SJSA1 (cell line): Measurements from ENCODE around the gene ILRUN. TPM values are rescaled to one million over a fixed set of nuclear protein-coding genes. Genes with fewer than 3 reads are reported as not detected.
"Not testable (repeated sequence)": the region's sequence is repeated elsewhere in the genome, so short reads cannot be mapped to it uniquely, and the experiment has no call there.

ENCODE experiments used
- DNase-seq, 2 experiments: peaks; one replicate each; pipeline ENCODE4 v3.0.0-alpha.2; 2015 to 2020; ENCODE audit warnings: low spot score in 2 of 2, low read depth in 1 of 2
- H3K27ac ChIP-seq: fragments of 250-450 bp; sonication (Bioruptor Pico); 2 replicates; pipeline ENCODE4 v1.5.1; 2020; ENCODE audit warnings: mild to moderate bottlenecking, moderate library complexity
- H3K27me3 ChIP-seq: fragments of 250-450 bp; sonication (Bioruptor Pico); replicated peaks from 2 replicates; pipeline ENCODE4 v1.5.1; 2020; ENCODE audit warnings: mild to moderate bottlenecking, moderate library complexity
- H3K36me3 ChIP-seq: fragments of 250-450 bp; sonication (Bioruptor Pico); 2 replicates; pipeline ENCODE4 v1.5.1; 2020; ENCODE audit warnings: mild to moderate bottlenecking
- H3K4me1 ChIP-seq: fragments of 250-450 bp; sonication (Bioruptor Pico); replicated peaks from 2 replicates; pipeline ENCODE4 v1.6.1; 2021; ENCODE audit warnings: mild to moderate bottlenecking
- H3K4me3 ChIP-seq: fragments of 250-450 bp; sonication (Bioruptor Pico); 2 replicates; pipeline ENCODE4 v1.5.1; 2020; ENCODE audit warnings: mild to moderate bottlenecking
- H3K9me3 ChIP-seq: fragments of 250-450 bp; sonication (Bioruptor Pico); replicated peaks from 2 replicates; pipeline ENCODE4 v1.5.1; 2020; ENCODE audit warnings: mild to moderate bottlenecking
- total RNA-seq: library from RNA; depleted of rRNA; stranded (reverse); fragments of >200 nt; shearing (Covaris generic); gene quantifications from 2 replicates; pipeline ENCODE4 v1.2.3, GENCODE V29; 2014; rRNA removed

ILRUN gene
- 28.7 and 47.8 TPM in 2 replicates for total RNA-seq

- Histone ChIP-seq H3K36me3 (peaks cover 11% of the 10 kb centered on the region), H3K9me3 (no peaks in the 10 kb centered on the region), H3K4me3 (peak within 1 kb of the TSS; percentile 93), H3K4me1 (peaks cover 8% of the 10 kb centered on the region), H3K27me3 (no peaks in the 10 kb centered on the region), H3K27ac (peak within 1 kb of the TSS; percentile 66)
- DNase-seq = peak; percentile 96
These were observed at the start of gene ILRUN for GRCh38 chr6:34696739-34697543. Gene ILRUN (minus strand): TSS chr6:34696767. CDS start chr6:34696603, 164 bp downstream.

GRCh38 chr6:34745277-34746103 lies 48.9 kb upstream of the ILRUN start:
- H3K27me3 ChIP-seq = no peaks in the 10 kb centered on the region
- no peak for DNase-seq
- no peak overlapping the region for H3K27ac ChIP-seq
- peaks cover 6% of the 10 kb centered on the region for H3K4me1 ChIP-seq
- H3K36me3 ChIP-seq = no peaks in the 10 kb centered on the region
- H3K4me3 ChIP-seq = no peak overlapping the region
- H3K9me3 ChIP-seq = no peaks in the 10 kb centered on the region

GRCh38 chr6:34744294-34744647 lies 47.7 kb upstream of the ILRUN start:
- not testable (repeated sequence) for H3K9me3 ChIP-seq, DNase-seq, H3K27me3 ChIP-seq, H3K36me3 ChIP-seq, H3K27ac ChIP-seq, H3K4me1 ChIP-seq, H3K4me3 ChIP-seq

GRCh38 chr6:34743625-34744293 lies 47.2 kb upstream of the ILRUN start:
- Histone ChIP-seq H3K4me1 (peaks cover 6% of the 10 kb centered on the region), H3K27ac (no peak overlapping the region), H3K4me3 (no peak overlapping the region), H3K9me3 (no peaks in the 10 kb centered on the region), H3K27me3 (no peaks in the 10 kb centered on the region), H3K36me3 (no peaks in the 10 kb centered on the region)
- DNase-seq = no peak

- no peak for DNase-seq
- Histone ChIP-seq H3K27me3 (no peaks in the 10 kb centered on the region), H3K4me3 (no peak overlapping the region), H3K9me3 (no peaks in the 10 kb centered on the region), H3K4me1 (peaks cover 6% of the 10 kb centered on the region), H3K36me3 (no peaks in the 10 kb centered on the region), H3K27ac (no peak overlapping the region)
These were observed 45.5 kb upstream of the ILRUN start for GRCh38 chr6:34742094-34742493.

DNA sequence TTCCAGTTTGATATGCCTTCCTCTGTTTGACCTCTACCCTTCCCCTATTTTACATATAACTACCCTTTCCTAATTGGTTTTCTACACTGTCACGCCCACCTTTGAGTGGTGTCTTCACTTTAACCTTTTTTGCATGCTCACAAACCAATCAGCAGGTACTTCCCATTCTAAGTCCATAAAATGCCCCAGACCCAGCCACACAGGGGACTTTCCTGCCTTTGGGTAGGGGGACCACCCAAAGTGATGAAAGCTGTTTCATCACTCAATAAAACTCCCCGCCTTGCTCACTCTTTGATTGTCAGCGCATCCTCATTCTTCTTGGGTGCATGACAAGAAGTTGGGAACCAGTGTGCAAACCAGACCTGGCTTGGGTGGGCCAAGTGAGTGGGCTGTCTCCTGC lies 40.3 kb upstream of the ILRUN start:
- Histone ChIP-seq H3K4me1 (no peaks in the 10 kb centered on the region), H3K27ac (no peak overlapping the region), H3K4me3 (no peak overlapping the region), H3K36me3 (no peaks in the 10 kb centered on the region), H3K9me3 (no peaks in the 10 kb centered on the region), H3K27me3 (no peaks in the 10 kb centered on the region)
- DNase-seq = no peak

- Histone ChIP-seq H3K9me3 (no peaks in the 10 kb centered on the region), H3K36me3 (no peaks in the 10 kb centered on the region), H3K4me3 (no peak overlapping the region), H3K27me3 (no peaks in the 10 kb centered on the region), H3K4me1 (no peaks in the 10 kb centered on the region), H3K27ac (no peak overlapping the region)
- DNase-seq = no peak
These were observed 35.0 kb upstream of the ILRUN start for GRCh38 chr6:34731393-34732060.

DNA sequence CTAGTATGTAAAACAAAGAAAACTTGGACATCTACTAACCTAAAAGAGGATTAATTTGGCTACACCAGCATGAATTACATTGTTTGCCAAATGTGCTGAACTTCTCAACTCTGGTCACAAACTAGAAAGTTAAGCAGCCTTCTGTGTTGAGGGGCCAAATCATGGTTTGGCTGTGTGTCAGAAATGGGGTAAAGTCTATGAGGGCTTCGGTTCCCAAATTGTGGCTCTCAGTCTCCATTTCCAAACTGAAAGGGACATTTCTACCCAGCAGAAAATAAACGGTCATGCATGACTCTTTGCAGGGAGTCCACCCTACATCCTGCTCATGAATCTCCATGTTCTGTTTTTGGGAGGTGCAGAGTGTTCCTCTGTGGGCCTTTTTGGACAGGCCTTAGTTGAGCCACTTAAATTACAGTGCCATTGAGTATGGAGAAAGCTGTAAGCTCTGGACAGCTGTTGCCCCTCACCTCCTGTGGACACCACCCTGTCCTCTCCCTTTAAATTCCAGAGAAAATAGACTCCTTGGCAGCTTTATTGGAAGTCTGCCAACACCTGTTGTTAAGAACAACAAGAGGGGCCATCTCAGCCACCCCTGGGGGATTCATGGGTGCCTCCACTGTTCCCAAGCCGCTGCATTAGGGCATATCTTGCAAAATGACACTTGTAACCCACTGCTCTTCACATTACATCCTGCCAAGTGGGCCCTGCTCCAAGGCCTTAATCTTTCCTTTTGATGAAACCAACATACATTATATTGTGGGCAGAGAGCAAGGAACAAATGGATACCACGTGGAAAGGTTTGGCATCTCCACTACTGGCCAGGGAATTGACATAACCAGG lies 33.3 kb upstream of the ILRUN start:
- Histone ChIP-seq H3K4me3 (no peak overlapping the region), H3K4me1 (no peaks in the 10 kb centered on the region), H3K9me3 (no peaks in the 10 kb centered on the region), H3K36me3 (no peaks in the 10 kb centered on the region), H3K27ac (no peak overlapping the region), H3K27me3 (no peaks in the 10 kb centered on the region)
- DNase-seq = no peak

- H3K27me3 ChIP-seq = no peaks in the 10 kb centered on the region
- H3K27ac ChIP-seq = no peak overlapping the region
- DNase-seq = no peak
These were observed 29.5 kb upstream of the ILRUN start for GRCh38 chr6:34726055-34726454.

DNA sequence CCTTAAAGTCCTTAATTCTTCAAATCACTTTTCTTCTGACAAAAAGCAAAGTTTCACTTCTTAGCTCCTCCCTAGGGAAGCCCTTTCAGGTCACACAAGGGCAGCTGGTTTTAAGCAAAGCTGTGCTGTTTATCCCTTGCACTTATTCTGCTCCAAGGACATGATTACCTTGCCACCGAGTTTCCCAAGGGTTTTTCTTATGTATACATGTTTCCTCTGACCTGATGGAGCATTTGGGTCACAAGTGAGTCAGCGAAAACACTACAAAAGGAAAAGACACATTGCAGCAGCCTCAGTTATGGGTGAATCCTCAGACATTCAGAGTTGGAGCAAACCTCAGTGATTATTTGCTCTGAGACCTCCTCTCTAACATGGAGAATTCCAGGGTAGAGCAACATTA lies 26.6 kb upstream of the ILRUN start:
- DNase-seq = no peak
- H3K27me3 ChIP-seq = no peaks in the 10 kb centered on the region
- no peak overlapping the region for H3K4me3 ChIP-seq
- no peak overlapping the region for H3K27ac ChIP-seq
- no peaks in the 10 kb centered on the region for H3K36me3 ChIP-seq
- H3K9me3 ChIP-seq = no peaks in the 10 kb centered on the region
- peaks cover 5% of the 10 kb centered on the region; the same call in 1 of the 2 replicates for H3K4me1 ChIP-seq

More at GRCh38 chr6:34726055-34726454, 29.5 kb upstream of the ILRUN start:
- peaks cover 5% of the 10 kb centered on the region; the same call in 1 of the 2 replicates for H3K4me1 ChIP-seq
- H3K36me3 ChIP-seq = no peaks in the 10 kb centered on the region
- H3K4me3 ChIP-seq = no peak overlapping the region
- H3K9me3 ChIP-seq = no peaks in the 10 kb centered on the region

- Histone ChIP-seq H3K4me1 (peaks cover 5% of the 10 kb centered on the region; the same call in 1 of the 2 replicates), H3K27ac (no peak overlapping the region), H3K36me3 (no peaks in the 10 kb centered on the region), H3K4me3 (no peak overlapping the region), H3K9me3 (no peaks in the 10 kb centered on the region), H3K27me3 (no peaks in the 10 kb centered on the region)
- no peak for DNase-seq
These were observed 25.9 kb upstream of the ILRUN start for GRCh38 chr6:34722451-34722850.

DNA sequence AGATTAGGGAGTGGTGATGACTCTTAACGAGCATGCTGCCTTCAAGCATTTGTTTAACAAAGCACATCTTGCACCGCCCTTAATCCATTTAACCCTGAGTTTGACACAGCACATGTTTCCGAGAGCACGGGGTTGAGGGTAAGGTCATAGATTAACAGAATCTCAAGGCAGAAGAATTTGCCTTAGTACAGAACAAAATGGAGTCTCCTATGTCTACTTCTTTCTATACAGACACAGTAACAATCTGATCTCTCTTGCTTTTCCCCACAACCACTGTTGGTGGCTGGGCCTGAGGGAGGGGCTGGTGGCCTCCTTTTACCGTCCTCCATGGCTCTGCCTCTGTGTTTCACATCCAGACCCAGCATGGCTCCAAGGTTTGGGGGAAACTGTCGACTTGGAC lies 23.6 kb upstream of the ILRUN start:
- not testable (repeated sequence) for DNase-seq, H3K9me3 ChIP-seq, H3K27ac ChIP-seq, H3K36me3 ChIP-seq, H3K4me3 ChIP-seq, H3K27me3 ChIP-seq, H3K4me1 ChIP-seq

DNA sequence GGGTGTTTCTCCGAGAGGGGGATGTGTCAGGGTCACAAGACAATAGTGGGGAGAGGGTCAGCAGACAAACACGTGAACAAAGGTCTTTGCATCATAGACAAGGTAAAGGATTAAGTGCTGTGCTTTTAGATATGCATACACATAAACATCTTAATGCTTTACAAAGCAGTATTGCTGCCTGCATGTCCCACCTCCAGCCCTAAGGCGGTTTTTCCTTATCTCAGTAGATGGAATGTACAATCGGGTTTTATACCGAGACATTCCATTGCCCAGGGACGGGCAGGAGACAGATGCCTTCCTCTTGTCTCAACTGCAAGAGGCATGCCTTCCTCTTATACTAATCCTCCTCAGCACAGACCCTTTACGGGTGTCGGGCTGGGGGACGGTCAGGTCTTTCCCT lies 23.1 kb upstream of the ILRUN start:
- not testable (repeated sequence) for H3K27me3 ChIP-seq, DNase-seq, H3K27ac ChIP-seq, H3K4me3 ChIP-seq, H3K9me3 ChIP-seq, H3K36me3 ChIP-seq, H3K4me1 ChIP-seq
